B cell (primary cell): ENCODE measurements around the gene NPFF. TPM values are rescaled to one million over a fixed set of nuclear protein-coding genes. Genes with fewer than 3 reads are reported as not detected.

Source experiments
- ATAC-seq: fragments of 200-7000 bp; cut with Tn5 transposase; one replicate; pipeline ENCODE4 v1.10.0; 2021; ENCODE audit warnings: low read depth, mild to moderate bottlenecking, moderate number of reproducible peaks, moderate library complexity
- CTCF ChIA-PET: fragments of 350-600 bp; sonication (Branson Sonifier 250); formaldehyde crosslinking; loops from one replicate; lab custom pipeline; 2021; ENCODE audit warnings: antibody characterized with exemption, inconsistent platforms; lab: Charles Lee
- POLR2A ChIA-PET: fragments of 350-600 bp; sonication (Branson Sonifier 250); formaldehyde crosslinking; loops from one replicate; lab custom pipeline; 2021; ENCODE audit warnings: antibody characterized with exemption; lab: Charles Lee
- DNase-seq: peaks from one replicate; pipeline ENCODE4 v3.0.0; 2013
- H2AFZ ChIP-seq: 2 replicates; pipeline ENCODE4 v1.6.1; 2012; ENCODE audit warnings: mild to moderate bottlenecking, low read depth, low read length; ENCODE audit not compliant: insufficient read depth, poor library complexity, severe bottlenecking
- H3K27ac ChIP-seq, 2 donors: 1 replicate in 1 of 2; 2 replicates in 1 of 2; pipeline ENCODE4 v1.5.1; 2012 to 2013; ENCODE audit warnings: low read length in 2 of 2, mild to moderate bottlenecking in 2 of 2, moderate library complexity in 1 of 2
- H3K27me3 ChIP-seq, 4 experiments: fragments of 200-600 bp in 1 of 4; sonication (generic) in 1 of 4; replicated peaks in 1 of 4; 1 replicate in 2 of 4; 2 replicates in 2 of 4; pipeline versions ENCODE4 v1.6.1 to v1.7.0; 2013 to 2016; ENCODE audit warnings: low read length in 3 of 4, mild to moderate bottlenecking in 2 of 4, mixed read lengths in 1 of 4, moderate library complexity in 1 of 4; ENCODE audit not compliant: insufficient read depth in 4 of 4, control insufficient read depth in 3 of 4; ENCODE audit errors: control extremely low read depth in 1 of 4
- H3K36me3 ChIP-seq, 2 experiments: replicated peaks in 1 of 2; 1 replicate in 1 of 2; 2 replicates in 1 of 2; pipeline versions ENCODE4 v1.6.1 to v1.7.1; 2013; ENCODE audit warnings: low read length in 1 of 2; ENCODE audit not compliant: insufficient read depth in 2 of 2, control insufficient read depth in 1 of 2; ENCODE audit errors: control extremely low read depth in 1 of 2, extremely low read depth in 1 of 2
- H3K4me1 ChIP-seq, 2 donors: fragments of 200-600 bp in 1 of 2; sonication (generic) in 1 of 2; 1 replicate in 1 of 2; 2 replicates in 1 of 2; pipeline versions ENCODE4 v1.5.1 to v1.6.1; 2013 to 2017; ENCODE audit warnings: low read length in 2 of 2; ENCODE audit not compliant: control insufficient read depth in 2 of 2, insufficient read depth in 2 of 2
- H3K4me2 ChIP-seq: replicated peaks from 2 replicates; pipeline ENCODE3; 2012; ENCODE audit warnings: mild to moderate bottlenecking, low read depth, low read length; ENCODE audit not compliant: poor library complexity, severe bottlenecking
- H3K4me3 ChIP-seq, 5 experiments: fragments of 200-600 bp in 1 of 5; sonication (generic) in 1 of 5; 1 replicate in 3 of 5; 2 replicates in 2 of 5; pipeline versions ENCODE4 v1.5.1 to v1.7.0; 2011 to 2016; ENCODE audit warnings: low read length in 4 of 5, mild to moderate bottlenecking in 4 of 5, low read depth in 2 of 5, control low read depth in 1 of 5, moderate library complexity in 1 of 5; ENCODE audit not compliant: insufficient read depth in 1 of 5; ENCODE audit errors: control extremely low read depth in 1 of 5, extremely low read depth in 1 of 5
- H3K79me2 ChIP-seq: fragments of 200-600 bp; sonication (generic); one replicate; pipeline ENCODE4 v1.6.0; 2016; ENCODE audit warnings: low read length; ENCODE audit not compliant: control insufficient read depth, insufficient read depth
- H3K9ac ChIP-seq: fragments of 200-600 bp; sonication (generic); 2 replicates; pipeline ENCODE4 v1.6.1; 2017; ENCODE audit warnings: mild to moderate bottlenecking, low read length, moderate library complexity
- H3K9me3 ChIP-seq, 3 donors: one replicate each; pipeline versions ENCODE4 v1.6.1 to v1.7.1; 2013; ENCODE audit warnings: low read length in 2 of 3; ENCODE audit not compliant: control insufficient read depth in 2 of 3, insufficient read depth in 1 of 3; ENCODE audit errors: control extremely low read depth in 1 of 3
- H4K20me1 ChIP-seq: 2 replicates; pipeline ENCODE4 v1.6.0; 2012; ENCODE audit warnings: mild to moderate bottlenecking, low read length; ENCODE audit not compliant: insufficient read depth, control insufficient read depth, poor library complexity, severe bottlenecking
- H3K27ac Mint-ChIP-seq: one replicate; pipeline ENCODE4 v1.8.0; 2021; ENCODE audit warnings: mixed read lengths
- H3K27me3 Mint-ChIP-seq: one replicate; pipeline ENCODE4 v1.8.0; 2021; ENCODE audit warnings: mixed read lengths
- H3K4me1 Mint-ChIP-seq: one replicate; pipeline ENCODE4 v1.8.0; 2021; ENCODE audit warnings: mixed read lengths
- H3K4me3 Mint-ChIP-seq: one replicate; pipeline ENCODE4 v1.8.0; 2021; ENCODE audit warnings: mixed read lengths
- H3K9me3 Mint-ChIP-seq: one replicate; pipeline ENCODE4 v1.8.0; 2022; ENCODE audit warnings: mixed read lengths; ENCODE audit not compliant: insufficient read depth
- EZH2 ChIP-seq: IDR thresholded peaks from 2 replicates; pipeline ENCODE4 v1.6.1; 2012; ENCODE audit warnings: borderline replicate concordance, low read depth, mild to moderate bottlenecking, moderate library complexity, low read length; ENCODE audit not compliant: insufficient read depth, poor library complexity, severe bottlenecking
- WGBS: methylation state at CpG from one replicate; pipeline ENCODE4 v1.1.5; 2013; ENCODE audit warnings: missing lambda C conversion rate; ENCODE audit not compliant: insufficient coverage; 5-methylcytosine and 5-hydroxymethylcytosine counted together
- intact Hi-C: fragments of 100-400 bp; cut with micrococcal nuclease; formaldehyde crosslinking; loops from one replicate; pipeline ENCODE4 v1.10.0; 2022
- polyA plus RNA-seq: library from polyadenylated mRNA; depleted of rRNA; stranded (reverse); fragments of >200 nt; gene quantifications from 2 replicates; pipeline ENCODE4 v1.2.3, GENCODE V29; 2012
- small RNA-seq: library from RNA; depleted of rRNA; stranded (forward); fragments of <200 nt; gene quantifications from one replicate; pipeline ENCODE3, GENCODE V24; 2012; ENCODE audit warnings: low replicate concordance, low read depth; ENCODE audit not compliant: insufficient read length
- total RNA-seq, 2 donors: library from RNA; stranded (reverse); fragments of 120-200 nt in 1 of 2; gene quantifications; 1 replicate in 1 of 2; 2 replicates in 1 of 2; pipeline versions ENCODE4 v1.2.3 to v1.2.4, GENCODE V29; 2013 to 2022
- TF ChIP-seq, protein P1 (sequence below): fragments of 200-600 bp; IDR thresholded peaks from one replicate; pipeline ENCODE4 v1.8.0; 2022; ENCODE audit warnings: antibody characterized with exemption, mild to moderate bottlenecking

Gene NPFF
- total and polyA plus RNA-seq, 2 donors (not counting 1 experiment from before 2014, with no cell fraction given): 0.34 TPM; not detected in 1

DNA sequence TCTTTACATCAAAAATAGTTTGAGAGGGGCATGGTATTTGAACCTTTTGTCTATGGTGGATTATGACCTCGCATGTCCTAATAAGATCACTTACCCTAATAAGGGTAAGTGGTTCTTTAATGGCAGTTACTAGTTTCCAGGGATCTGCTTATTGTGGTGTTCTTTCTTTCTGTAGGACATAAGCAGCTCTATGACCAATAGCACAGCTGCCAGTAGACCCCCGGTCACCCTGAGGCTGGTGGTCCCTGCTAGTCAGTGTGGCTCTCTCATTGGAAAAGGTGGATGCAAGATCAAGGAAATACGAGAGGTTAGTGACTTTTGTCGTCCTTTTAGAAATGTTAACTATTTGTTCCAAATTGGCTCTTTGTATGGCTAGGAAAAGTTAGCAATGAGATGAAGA lies 48.2 kb downstream of the NPFF start:
- Mint-ChIP-seq H3K27me3 (no peaks in the 10 kb centered on the region), H3K9me3 (no peaks in the 10 kb centered on the region), H3K27ac (no peak overlapping the region), H3K4me1 (peaks cover 12% of the 10 kb centered on the region), H3K4me3 (no peak overlapping the region)
- H3K4me2 ChIP-seq: no peak overlapping the region
- no peak for DNase-seq
- WGBS: 93% methylated on average over 3 of the region's 4 CpGs
- no peak for ATAC-seq
- H3K9me3 ChIP-seq: no peaks in the 10 kb centered on the region
- no peaks in the 10 kb centered on the region for H3K27me3 ChIP-seq
- intact Hi-C loops: no loop called here
- H3K4me1 ChIP-seq: peaks cover 3% of the 10 kb centered on the region in 2 donors
- no peak overlapping the region for H3K9ac ChIP-seq
- ChIA-PET POLR2A (interaction anchor here (0.7 kb wide), 1 partner anchor 33 kb away, joined by 3 read pairs; no protein-coding TSS in a partner anchor), CTCF (interaction anchor here (0.7 to 1.2 kb wide), 2 partner anchors 17 to 114 kb away, joined by 3 read pairs; no protein-coding TSS in a partner anchor)
- H3K36me3 ChIP-seq: peaks cover 16 to 97% of the 10 kb centered on the region in 2 experiments
- H3K79me2 ChIP-seq: peaks cover 96% of the 10 kb centered on the region
- TF ChIP-seq EZH2: no peak
- TF ChIP-seq, protein P1, sequence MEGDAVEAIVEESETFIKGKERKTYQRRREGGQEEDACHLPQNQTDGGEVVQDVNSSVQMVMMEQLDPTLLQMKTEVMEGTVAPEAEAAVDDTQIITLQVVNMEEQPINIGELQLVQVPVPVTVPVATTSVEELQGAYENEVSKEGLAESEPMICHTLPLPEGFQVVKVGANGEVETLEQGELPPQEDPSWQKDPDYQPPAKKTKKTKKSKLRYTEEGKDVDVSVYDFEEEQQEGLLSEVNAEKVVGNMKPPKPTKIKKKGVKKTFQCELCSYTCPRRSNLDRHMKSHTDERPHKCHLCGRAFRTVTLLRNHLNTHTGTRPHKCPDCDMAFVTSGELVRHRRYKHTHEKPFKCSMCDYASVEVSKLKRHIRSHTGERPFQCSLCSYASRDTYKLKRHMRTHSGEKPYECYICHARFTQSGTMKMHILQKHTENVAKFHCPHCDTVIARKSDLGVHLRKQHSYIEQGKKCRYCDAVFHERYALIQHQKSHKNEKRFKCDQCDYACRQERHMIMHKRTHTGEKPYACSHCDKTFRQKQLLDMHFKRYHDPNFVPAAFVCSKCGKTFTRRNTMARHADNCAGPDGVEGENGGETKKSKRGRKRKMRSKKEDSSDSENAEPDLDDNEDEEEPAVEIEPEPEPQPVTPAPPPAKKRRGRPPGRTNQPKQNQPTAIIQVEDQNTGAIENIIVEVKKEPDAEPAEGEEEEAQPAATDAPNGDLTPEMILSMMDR: no peak
- H2AFZ ChIP-seq: no peak overlapping the region
- H3K4me3 ChIP-seq: no peak overlapping the region
- H4K20me1 ChIP-seq: peaks cover 96% of the 10 kb centered on the region
- no peak overlapping the region for H3K27ac ChIP-seq

Small RNA genes lying within 50 kb of the gene (small RNA-seq; reads per million reads assigned to genes)
- gene AC023509.3: not detected

Other genes starting within 250 kb of the NPFF start
- gene ESPL1, start 239.2 kb downstream of the NPFF start, total RNA-seq: 1.7 and 2.4 TPM in 2 replicates
- gene ESPL1, start 239.2 kb downstream of the NPFF start, polyA plus RNA-seq: 0.88 and 1.1 TPM in 2 replicates
- 627 and 654 TPM in 2 replicates for gene PFDN5, start 211.9 kb downstream of the NPFF start, total RNA-seq
- gene PFDN5, start 211.9 kb downstream of the NPFF start, polyA plus RNA-seq: 1,319 and 1,584 TPM in 2 replicates
- 48.4 and 59.3 TPM in 2 replicates for gene MYG1, start 207.8 kb downstream of the NPFF start, total RNA-seq
- 34.7 and 46.4 TPM in 2 replicates for gene MYG1, start 207.8 kb downstream of the NPFF start, polyA plus RNA-seq
- gene AAAS, start 185.9 kb downstream of the NPFF start, total RNA-seq: 65.1 and 68.4 TPM in 2 replicates
- gene AAAS, start 185.9 kb downstream of the NPFF start, polyA plus RNA-seq: 88.1 and 97.1 TPM in 2 replicates
- not detected in 2 replicates for gene SP7, start 171.1 kb downstream of the NPFF start, total RNA-seq
- gene SP7, start 171.1 kb downstream of the NPFF start, polyA plus RNA-seq: 0.30 and 0.34 TPM in 2 replicates
- 129 and 131 TPM in 2 replicates for gene SP1, start 127.3 kb downstream of the NPFF start, total RNA-seq
- 26.0 and 30.1 TPM in 2 replicates for gene SP1, start 127.3 kb downstream of the NPFF start, polyA plus RNA-seq
- gene AMHR2, start 83.6 kb downstream of the NPFF start, total RNA-seq: not detected in 2 replicates
- not detected in 2 replicates for gene AMHR2, start 83.6 kb downstream of the NPFF start, polyA plus RNA-seq
- 200 and 213 TPM in 2 replicates for gene PRR13, start 65.8 kb downstream of the NPFF start, total RNA-seq
- 84.6 and 108 TPM in 2 replicates for gene PRR13, start 65.8 kb downstream of the NPFF start, polyA plus RNA-seq
- 916 and 944 TPM in 2 replicates for gene PCBP2, start 55.4 kb downstream of the NPFF start, total RNA-seq
- gene PCBP2, start 55.4 kb downstream of the NPFF start, polyA plus RNA-seq: 492 and 630 TPM in 2 replicates
- gene MAP3K12, start 8.0 kb downstream of the NPFF start, total RNA-seq: 15.0 and 15.1 TPM in 2 replicates
- 17.0 and 20.5 TPM in 2 replicates for gene MAP3K12, start 8.0 kb downstream of the NPFF start, polyA plus RNA-seq
- 36.3 and 41.6 TPM in 2 replicates for gene TARBP2, start 6.2 kb downstream of the NPFF start, total RNA-seq
- 47.2 and 65.5 TPM in 2 replicates for gene TARBP2, start 6.2 kb downstream of the NPFF start, polyA plus RNA-seq
- gene ATF7, start 118.9 kb upstream of the NPFF start, total RNA-seq: 42.2 and 42.9 TPM in 2 replicates
- 15.6 and 15.7 TPM in 2 replicates for gene ATF7, start 118.9 kb upstream of the NPFF start, polyA plus RNA-seq
- gene ATP5MC2, start 168.6 kb upstream of the NPFF start, total RNA-seq: 205 and 212 TPM in 2 replicates
- 276 and 435 TPM in 2 replicates for gene ATP5MC2, start 168.6 kb upstream of the NPFF start, polyA plus RNA-seq
- gene CALCOCO1, start 220.0 kb upstream of the NPFF start, total RNA-seq: 171 and 179 TPM in 2 replicates
- gene CALCOCO1, start 220.0 kb upstream of the NPFF start, polyA plus RNA-seq: 163 and 169 TPM in 2 replicates
- gene CISTR, start 244.5 kb upstream of the NPFF start, total RNA-seq: not detected in 2 replicates
- not detected in 2 replicates for gene CISTR, start 244.5 kb upstream of the NPFF start, polyA plus RNA-seq